Heart left ventricle (tissue), 13 donors: ENCODE data around the gene NUDT1.

Experiments
- POLR2A ChIP-seq, 2 donors: fragments of 450-650 bp; IDR thresholded peaks; one replicate each; pipeline ENCODE4 v1.6.1; 2017; ENCODE audit warnings: antibody characterized with exemption in 2 of 2, mild to moderate bottlenecking in 2 of 2, moderate library complexity in 2 of 2
- TF ChIP-seq, protein P1 (sequence below), 12 donors: fragments of 200-600 bp; sonication (generic) in 4 of 12; IDR thresholded peaks; one replicate each; pipeline versions ENCODE4 v1.5.0 to v1.8.0; 2018 to 2022; ENCODE audit warnings: antibody characterized with exemption in 12 of 12, mild to moderate bottlenecking in 5 of 12
- donor health status: ischemic (EF 13 %, LVEDD 7.1; RV severe dilation, severe dysfunction).
- donor health status: DM: no; HTN: yes; CAD: no.
- donor health status: DM: no; HTN: no; CAD: no.
- donor health status: ischemic (EF 25% LVEDD 6.9; RV normal size, moderate dysfunction).
- donor health status: ischemic (EF 25% LVEDD 5.7; RV mildly dilated, moderate dysfunction).
- donor health status: ischemic (EF 35%, LVEDD 5.7; RV mildly dilated, moderate dysfunction).
- donor health status: nonischemic (EF 11% LVEDD 7.7; RV severe dilation, severe dysfunction).
- donor health status: DM: yes; HTN: yes; CAD: no.
- donor health status: PGD.
- donor health status: ischemic (EF 29% LVEDD 5.4; RV normal size, mild dysfunction).
- donor health status: nonischemic (EF 23%, LVEDD 6.1; RV moderate dilation, normal function).

DNA sequence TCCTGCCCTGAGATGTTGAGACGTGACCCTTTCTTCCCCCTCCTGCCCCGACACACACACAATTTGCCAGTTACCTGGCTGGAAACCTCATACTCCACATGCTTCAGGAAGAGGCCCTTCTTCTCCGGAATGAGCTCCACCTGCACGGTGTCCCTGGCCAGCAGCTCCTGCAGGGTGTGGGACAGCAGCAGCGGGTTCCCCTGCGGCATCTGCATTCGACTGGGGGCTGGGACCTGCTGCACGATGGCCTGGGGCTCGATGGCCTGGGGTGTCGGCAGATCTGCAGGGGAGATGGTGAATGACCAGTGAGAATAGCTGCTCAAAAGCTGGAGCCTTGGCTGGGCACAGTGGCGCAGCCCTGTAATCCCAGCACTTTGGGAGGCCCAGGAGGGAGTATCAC lies 36.0 kb downstream of the NUDT1 start:
- TF ChIP-seq, protein P1, sequence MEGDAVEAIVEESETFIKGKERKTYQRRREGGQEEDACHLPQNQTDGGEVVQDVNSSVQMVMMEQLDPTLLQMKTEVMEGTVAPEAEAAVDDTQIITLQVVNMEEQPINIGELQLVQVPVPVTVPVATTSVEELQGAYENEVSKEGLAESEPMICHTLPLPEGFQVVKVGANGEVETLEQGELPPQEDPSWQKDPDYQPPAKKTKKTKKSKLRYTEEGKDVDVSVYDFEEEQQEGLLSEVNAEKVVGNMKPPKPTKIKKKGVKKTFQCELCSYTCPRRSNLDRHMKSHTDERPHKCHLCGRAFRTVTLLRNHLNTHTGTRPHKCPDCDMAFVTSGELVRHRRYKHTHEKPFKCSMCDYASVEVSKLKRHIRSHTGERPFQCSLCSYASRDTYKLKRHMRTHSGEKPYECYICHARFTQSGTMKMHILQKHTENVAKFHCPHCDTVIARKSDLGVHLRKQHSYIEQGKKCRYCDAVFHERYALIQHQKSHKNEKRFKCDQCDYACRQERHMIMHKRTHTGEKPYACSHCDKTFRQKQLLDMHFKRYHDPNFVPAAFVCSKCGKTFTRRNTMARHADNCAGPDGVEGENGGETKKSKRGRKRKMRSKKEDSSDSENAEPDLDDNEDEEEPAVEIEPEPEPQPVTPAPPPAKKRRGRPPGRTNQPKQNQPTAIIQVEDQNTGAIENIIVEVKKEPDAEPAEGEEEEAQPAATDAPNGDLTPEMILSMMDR (IDR thresholded peaks at IDR 0.05), result no peak
- no peak for TF ChIP-seq POLR2A (IDR thresholded peaks at IDR 0.05)
